GM18870 (cell line): ENCODE data around the gene ATP6V0E1.

Experiments used
- ATAC-seq: cut with Tn5 transposase; IDR thresholded peaks from one replicate; pipeline ENCODE4 v1.9.1; 2021; ENCODE audit warnings: moderate library complexity; ENCODE audit not compliant: unreplicated experiment

The ATP6V0E1 gene

DNA sequence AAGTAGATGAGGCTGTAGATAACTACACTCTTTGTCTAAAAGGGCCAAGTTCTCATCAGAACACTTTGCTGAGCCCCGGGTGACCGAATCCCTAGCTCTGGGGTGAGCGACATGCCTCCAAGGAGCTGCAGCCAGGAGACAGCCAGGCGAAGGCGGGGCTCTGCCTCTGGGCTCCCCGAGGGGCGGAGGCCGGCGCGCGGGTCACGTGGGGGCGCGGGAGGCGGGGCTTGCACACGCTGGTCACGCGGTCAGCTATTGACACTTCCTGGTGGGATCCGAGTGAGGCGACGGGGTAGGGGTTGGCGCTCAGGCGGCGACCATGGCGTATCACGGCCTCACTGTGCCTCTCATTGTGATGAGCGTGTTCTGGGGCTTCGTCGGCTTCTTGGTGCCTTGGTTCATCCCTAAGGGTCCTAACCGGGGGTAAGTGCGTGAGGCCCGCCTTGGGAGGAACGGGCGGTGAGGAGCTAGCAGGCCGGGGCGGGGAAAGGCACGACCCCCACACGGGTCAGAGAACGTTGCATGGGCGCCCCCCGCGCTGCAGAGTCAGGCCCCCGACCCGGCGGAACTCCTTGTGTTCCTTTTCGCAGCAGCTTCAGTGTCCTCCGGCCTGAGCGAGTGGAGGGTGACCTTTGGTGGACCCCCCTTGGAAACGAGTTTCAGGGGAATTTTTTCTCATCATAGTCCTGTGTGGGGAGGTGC is at the start of gene ATP6V0E1:
Gene ATP6V0E1, plus strand, starts transcription at position 230 of the 702 bp plus-strand sequence. Its CDS starts 90 bp downstream, at position 320.
- peak; percentile 75 for ATAC-seq

- ATAC-seq, result no peak
Measured at GRCh38 chr5:172935096-172935495, 48.5 kb upstream of the ATP6V0E1 start.

- ATAC-seq, result no peak
Measured at GRCh38 chr5:172936401-172936800, 47.2 kb upstream of the ATP6V0E1 start.

DNA sequence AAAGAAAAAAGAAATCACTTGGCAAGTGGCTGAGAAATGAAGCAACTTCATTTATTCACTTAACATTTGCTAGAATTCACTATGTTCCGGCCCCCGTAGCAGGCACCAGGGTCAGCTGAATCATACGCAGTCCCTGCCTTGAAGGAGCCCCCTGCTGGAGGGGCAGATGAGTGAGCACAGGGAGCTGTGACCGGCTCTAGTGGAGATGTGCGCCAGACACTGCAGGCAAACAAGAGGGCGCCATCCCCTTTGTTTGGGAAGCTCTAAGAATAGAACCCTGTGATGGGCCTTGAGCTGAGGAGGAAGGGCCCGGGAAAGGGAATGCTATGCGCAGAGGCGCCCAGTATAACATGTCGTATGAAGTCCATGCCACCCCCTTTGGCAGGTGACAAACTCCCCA is 44.5 kb upstream of the ATP6V0E1 start:
- no peak for ATAC-seq

DNA sequence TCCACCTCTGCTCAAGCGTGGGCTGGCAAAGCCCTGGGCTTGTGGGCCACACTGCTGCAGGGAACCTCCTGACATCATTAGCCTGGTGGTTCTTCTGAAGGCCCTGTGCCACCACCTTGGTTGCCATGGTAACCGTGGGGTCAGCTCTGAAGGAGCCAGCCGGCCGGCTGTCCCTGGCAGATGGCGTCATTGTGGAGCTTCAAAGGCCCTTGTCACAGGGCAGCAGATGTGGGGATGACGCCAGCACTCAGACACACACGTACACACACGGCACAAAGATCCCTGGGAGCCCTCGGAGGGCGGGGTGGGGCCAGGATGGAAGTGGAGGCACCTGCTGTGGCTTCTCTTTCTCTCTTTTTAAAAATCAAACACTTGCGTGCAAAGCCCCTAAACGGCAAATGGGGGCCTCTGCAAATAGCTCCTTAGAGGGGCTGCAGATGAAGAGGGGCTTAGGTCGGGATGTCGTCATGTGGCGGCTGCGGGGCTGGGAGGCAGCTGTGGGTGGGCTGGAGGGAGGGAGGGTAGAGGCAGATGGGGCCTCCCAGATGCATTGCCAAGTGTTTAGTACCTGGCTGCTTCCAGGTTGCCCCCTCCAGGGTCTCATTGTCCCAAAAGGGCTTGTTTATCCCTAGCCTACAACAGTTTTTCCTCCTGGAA is 43.8 kb upstream of the ATP6V0E1 start:
- ATAC-seq, result no peak

DNA sequence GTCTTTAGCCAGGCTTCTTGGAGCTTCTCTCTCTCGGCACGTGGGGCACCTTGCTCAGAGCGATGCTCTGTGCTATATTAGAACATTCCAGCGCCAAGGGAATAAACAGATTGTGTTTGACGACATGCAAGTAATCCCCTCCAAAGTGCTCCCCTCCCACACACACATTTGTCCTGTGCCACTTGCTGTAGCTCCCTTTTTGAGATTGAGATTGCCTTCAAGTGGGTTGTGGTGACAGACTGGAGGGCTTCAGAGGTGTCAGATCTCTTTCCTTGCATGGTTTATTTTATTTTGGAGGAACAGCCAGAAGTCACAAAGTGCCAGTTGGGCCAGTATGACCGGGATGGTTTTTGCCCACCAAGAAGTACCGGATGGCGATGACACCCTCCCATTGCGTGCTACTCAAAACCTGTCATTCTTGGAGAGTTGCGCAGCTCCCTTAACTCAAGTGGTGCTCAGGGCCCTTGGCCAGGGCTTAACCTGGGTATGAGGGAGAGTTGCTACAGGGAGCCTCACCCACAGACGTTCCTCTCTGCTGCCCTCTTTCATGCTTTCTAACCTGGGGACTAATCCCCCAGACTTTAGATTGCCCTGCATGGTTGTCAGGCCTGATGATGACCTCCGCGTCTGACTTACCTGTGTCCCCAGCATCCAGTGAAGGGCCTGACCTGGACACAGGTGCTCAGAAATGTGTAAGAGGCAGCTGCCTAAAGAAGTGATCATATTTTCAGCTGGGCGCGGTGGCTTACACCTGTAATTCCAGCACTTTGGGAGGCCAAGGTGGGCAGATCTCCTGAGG is 43.1 kb upstream of the ATP6V0E1 start:
- no peak for ATAC-seq

GRCh38 chr5:172941067-172941516 is 42.5 kb upstream of the ATP6V0E1 start:
- no peak for ATAC-seq

- no peak for ATAC-seq
Measured at GRCh38 chr5:172942556-172942955, 41.0 kb upstream of the ATP6V0E1 start.

DNA sequence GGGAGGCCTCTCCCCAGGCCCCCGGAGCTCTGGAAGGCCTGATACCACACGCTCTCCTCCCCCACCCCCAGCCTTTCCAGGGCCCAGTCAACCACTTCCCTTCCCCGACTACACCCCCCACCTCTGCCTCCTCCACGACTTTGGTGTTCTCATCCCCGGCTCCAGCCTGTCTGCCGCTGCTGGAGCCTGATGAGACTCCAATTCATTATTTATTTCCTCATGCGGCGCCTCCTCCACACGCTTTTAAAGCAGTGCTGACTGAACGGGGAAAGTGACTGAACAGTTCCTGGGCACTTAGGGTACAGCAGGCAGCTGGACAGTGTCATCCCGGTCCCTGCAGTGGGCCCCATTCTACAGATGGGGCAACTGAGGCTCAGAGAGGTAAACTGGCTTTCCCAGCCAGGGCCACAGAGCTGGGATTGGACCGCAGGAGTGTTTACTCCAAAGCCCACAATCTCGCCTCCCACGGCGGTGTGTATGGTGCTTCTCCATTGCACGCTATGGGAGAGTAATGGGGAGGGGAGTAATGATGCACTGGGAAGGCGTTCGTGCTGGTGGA is 40.2 kb upstream of the ATP6V0E1 start:
- no peak for ATAC-seq

GRCh38 chr5:172943906-172944305 is 39.7 kb upstream of the ATP6V0E1 start:
- no peak for ATAC-seq

DNA sequence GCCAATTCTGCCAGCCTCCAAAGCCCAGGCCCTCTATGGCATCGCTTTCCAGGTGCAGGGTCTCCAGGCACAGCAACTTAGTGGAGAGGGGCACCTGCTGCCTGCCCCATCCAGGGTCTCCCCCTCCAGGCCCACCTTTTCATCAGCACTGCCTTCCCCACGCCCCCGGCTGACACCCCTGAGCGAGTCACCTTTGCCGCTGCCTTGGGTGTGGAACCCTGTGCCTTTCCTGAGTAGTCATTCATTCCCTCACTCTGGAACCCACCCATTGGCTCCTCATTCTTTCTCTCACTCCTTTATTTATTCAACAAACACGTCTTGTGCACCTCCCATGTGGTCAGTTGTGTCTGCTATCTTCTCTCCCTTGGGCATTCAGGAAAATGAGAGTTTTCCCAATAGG is 38.8 kb upstream of the ATP6V0E1 start:
- no peak for ATAC-seq

DNA sequence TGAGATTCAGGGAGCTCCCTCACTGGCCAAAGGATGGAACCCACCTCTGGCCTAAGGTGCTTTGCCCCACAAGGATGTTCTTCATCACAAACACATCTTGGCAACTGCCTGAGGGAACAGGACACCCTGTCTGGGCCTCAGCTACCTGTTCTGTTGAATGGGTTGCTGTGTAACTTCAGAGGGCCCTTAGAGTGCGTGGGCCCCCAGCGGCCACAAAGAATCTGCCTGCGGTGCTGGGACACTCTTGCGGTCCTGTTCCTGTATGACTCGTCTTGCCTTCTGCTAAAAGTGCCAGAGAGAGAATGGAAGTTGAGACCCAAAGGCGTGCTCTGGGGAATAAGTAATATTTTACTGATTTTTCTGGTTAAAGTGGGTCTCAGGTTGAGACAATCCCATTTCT is 38.4 kb upstream of the ATP6V0E1 start:
- no peak for ATAC-seq

DNA sequence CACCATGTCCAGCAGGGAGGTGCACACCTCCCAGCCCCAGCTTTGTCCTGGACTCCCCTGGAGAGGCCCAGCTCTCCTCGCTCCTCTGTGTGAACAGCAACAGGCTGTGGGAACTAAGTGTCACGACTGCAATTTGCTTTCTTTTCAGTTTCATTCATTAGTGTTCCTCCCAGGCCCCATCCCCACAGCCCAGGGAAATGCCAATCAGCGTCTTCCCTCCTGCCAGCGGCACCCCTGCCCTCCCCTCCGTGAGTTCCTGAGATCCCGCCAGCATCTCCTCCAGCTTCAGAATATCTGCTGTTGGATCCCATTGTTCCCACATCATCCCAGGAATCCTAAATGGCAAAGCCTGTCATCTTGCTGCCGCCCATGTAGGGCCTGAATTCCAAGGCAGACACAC is 37.4 kb upstream of the ATP6V0E1 start:
- ATAC-seq, result no peak

- ATAC-seq, result no peak
Measured at GRCh38 chr5:172949426-172949825, 34.1 kb upstream of the ATP6V0E1 start.

GRCh38 chr5:172950176-172950965 is 33.2 kb upstream of the ATP6V0E1 start:
- no peak for ATAC-seq

DNA sequence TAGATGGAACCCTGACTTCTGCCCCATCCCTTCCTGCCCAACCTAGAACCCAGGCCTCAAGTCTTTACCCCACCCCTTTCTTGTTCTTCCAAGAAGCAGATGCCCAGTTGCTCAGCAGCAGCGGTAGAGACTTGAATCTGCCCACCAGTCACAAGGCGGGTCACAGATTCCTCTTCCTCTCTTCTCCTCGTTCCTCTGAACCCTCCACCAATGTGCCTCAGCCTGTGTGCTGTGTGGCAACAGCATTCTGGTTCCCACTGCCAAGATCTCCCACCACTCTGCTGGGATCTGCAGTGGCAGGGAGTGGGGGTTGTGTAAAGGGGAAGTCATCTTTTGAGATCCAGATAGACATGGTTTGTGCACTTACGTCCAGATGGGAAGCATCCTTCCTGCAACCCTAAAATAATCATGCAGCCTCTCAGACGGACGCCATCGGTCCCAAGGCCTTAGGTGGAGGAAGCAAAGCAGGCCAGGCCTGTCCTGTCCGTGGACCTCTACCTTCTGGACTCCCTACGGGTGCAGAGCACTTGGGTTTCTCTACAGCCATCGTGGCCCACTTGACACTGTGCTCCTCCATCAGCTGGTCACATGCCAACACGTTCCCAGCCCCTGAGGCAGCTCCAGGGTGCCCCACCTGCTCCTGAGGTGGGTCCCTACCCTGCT is 32.1 kb upstream of the ATP6V0E1 start:
- no peak for ATAC-seq

DNA sequence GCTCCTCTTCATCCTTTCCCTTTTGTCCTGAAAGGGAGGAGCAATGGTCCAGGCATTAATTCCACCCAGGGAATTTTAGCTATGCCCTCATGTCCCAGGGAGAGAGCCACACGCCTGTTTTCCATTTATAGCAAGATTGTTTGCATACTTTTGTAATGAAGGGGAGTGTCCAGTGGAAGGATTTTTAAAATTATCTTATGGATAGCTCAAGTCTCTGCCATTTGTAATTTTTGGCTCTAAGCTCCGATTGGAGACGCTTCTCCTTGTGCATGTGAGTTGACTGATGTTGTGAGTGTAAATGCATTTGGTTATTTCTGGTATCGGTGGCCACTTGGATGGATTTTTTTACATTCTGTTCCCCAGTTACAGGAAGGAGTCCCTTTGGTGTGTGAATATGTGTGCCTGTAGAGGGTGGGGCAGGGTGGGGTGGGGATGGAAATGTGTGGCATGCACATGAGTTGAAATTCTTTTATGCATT is 31.5 kb upstream of the ATP6V0E1 start:
- ATAC-seq, result no peak

DNA sequence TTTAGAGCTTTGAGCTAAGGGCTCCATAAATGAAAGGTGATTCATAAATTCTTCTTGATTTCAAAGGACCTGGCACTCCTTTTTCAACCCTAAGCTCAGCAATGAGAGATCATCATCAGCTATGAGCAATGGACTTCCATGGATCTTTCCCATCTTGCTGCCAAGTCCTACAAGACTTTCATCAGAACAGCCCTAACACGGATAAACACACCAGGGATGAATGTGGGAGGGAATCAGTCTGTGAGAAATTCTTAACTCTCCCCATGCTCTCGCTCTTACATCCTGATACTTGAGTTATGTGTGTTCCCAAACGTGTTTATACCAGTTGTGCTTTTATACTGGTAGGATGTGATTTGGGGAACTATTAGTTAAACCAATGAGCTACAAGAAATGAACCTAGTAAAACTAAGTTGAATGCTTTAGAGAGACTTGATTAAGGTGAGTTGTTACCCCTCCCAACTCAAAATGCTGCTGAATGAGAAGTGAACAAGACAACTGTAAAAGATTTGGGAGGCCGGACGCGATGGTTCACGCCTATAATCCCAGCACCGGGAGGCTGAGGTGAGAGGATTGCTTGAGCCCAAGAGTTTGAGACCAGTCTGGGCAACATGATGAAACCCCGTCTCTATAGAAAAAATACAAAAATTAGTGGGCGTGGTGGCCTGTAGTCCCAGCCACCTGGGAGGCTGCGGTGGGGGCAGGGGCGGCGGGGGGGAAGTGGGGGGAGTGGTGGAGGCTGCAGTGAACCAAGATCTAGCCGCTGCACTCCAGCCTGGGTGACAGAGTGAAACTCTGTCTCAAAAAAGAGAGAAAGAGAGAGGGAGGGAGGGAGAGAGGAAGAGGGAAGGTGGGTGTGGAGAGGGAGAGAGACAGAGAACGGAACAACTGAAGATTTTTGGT is 29.5 kb upstream of the ATP6V0E1 start:
- no peak for ATAC-seq

DNA sequence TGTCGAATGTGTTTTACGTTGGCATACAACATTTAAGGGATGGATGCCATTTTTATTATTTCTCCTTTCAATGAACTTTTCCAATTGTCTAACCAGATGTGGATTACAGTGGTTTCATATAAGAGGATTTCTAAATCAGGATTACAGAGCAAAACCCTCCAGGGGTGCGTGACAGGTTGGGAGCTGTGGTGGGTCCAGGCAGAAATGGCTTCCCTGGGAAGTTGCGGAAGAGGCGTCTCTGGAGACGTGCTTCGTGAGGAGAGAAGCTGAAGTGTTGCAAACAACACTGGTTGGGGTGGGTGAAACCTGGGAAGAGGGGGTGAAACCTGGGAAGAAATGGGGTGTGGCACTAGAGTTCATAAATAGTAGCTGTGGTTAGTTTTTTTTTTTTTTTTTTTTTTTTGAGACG is 28.8 kb upstream of the ATP6V0E1 start:
- no peak for ATAC-seq
